Astrocyte (in vitro differentiated cells and primary cell): ENCODE data around the gene NFKB1. TPM values are rescaled to one million over a fixed set of nuclear protein-coding genes. Genes with fewer than 3 reads are reported as not detected.

Source experiments
- DNase-seq: peaks from one replicate; pipeline ENCODE4 v3.0.0-alpha.2; 2010; ENCODE audit warnings: low read depth
- FAIRE-seq: peaks from 2 replicates; lab custom pipeline; 2011; peaks lifted over from hg19 to GRCh38; lab: Jason Lieb, UNC
- H2AFZ ChIP-seq: 2 replicates; pipeline ENCODE4 v1.6.0; 2012; ENCODE audit warnings: low read depth, low read length, inconsistent platforms
- H3K27ac ChIP-seq: 2 replicates; pipeline ENCODE4 v1.5.1; 2011; ENCODE audit warnings: low read depth, low read length, inconsistent platforms
- H3K27me3 ChIP-seq: 2 replicates; pipeline ENCODE4 v1.6.0; 2011; ENCODE audit warnings: low read length, inconsistent platforms; ENCODE audit not compliant: insufficient read depth
- H3K36me3 ChIP-seq: 2 replicates; pipeline ENCODE4 v1.5.1; 2011; ENCODE audit warnings: low read length, inconsistent platforms; ENCODE audit not compliant: insufficient read depth
- H3K4me1 ChIP-seq: 2 replicates; pipeline ENCODE4 v1.5.1; 2011; ENCODE audit warnings: low read length, inconsistent platforms; ENCODE audit not compliant: insufficient read depth
- H3K4me2 ChIP-seq: 2 replicates; pipeline ENCODE4 v1.6.0; 2012; ENCODE audit warnings: low read length, inconsistent platforms
- H3K4me3 ChIP-seq: 2 replicates; pipeline ENCODE4 v1.5.1; 2011; ENCODE audit warnings: low read depth, mild to moderate bottlenecking, low read length, inconsistent platforms; ENCODE audit not compliant: insufficient read depth
- H3K79me2 ChIP-seq: 2 replicates; pipeline ENCODE4 v1.6.0; 2012; ENCODE audit warnings: mild to moderate bottlenecking, low read length, inconsistent platforms; ENCODE audit not compliant: insufficient read depth
- H3K9ac ChIP-seq: 2 replicates; pipeline ENCODE4 v1.6.0; 2012; ENCODE audit warnings: mild to moderate bottlenecking, low read length, inconsistent platforms
- H3K9me3 ChIP-seq: 2 replicates; pipeline ENCODE4 v1.5.1; 2012; ENCODE audit warnings: low read depth, mild to moderate bottlenecking, low read length, inconsistent platforms; ENCODE audit not compliant: insufficient read depth
- H4K20me1 ChIP-seq: 2 replicates; pipeline ENCODE4 v1.6.0; 2012; ENCODE audit warnings: low read length, inconsistent platforms; ENCODE audit not compliant: insufficient read depth
- H3K27ac Mint-ChIP-seq: one replicate; pipeline ENCODE4 v1.8.0; 2021; ENCODE audit warnings: mild to moderate bottlenecking, mixed read lengths; ENCODE audit not compliant: unreplicated experiment
- H3K27me3 Mint-ChIP-seq: one replicate; pipeline ENCODE4 v1.8.0; 2021; ENCODE audit warnings: low read depth, mixed read lengths; ENCODE audit not compliant: unreplicated experiment
- H3K36me3 Mint-ChIP-seq: one replicate; pipeline ENCODE4 v1.8.0; 2021; ENCODE audit warnings: low read depth, mixed read lengths; ENCODE audit not compliant: unreplicated experiment
- H3K4me1 Mint-ChIP-seq: one replicate; pipeline ENCODE4 v1.8.0; 2021; ENCODE audit warnings: low read depth, mixed read lengths; ENCODE audit not compliant: unreplicated experiment
- H3K4me3 Mint-ChIP-seq: one replicate; pipeline ENCODE4 v1.8.0; 2021; ENCODE audit warnings: mild to moderate bottlenecking, moderate library complexity, mixed read lengths; ENCODE audit not compliant: unreplicated experiment
- H3K9me3 Mint-ChIP-seq: one replicate; pipeline ENCODE4 v1.8.0; 2021; ENCODE audit warnings: mild to moderate bottlenecking, mixed read lengths; ENCODE audit not compliant: unreplicated experiment
- EZH2 ChIP-seq: IDR thresholded peaks from 2 replicates; pipeline ENCODE4 v1.6.1; 2012; ENCODE audit warnings: mild to moderate bottlenecking, low read length, inconsistent platforms; ENCODE audit not compliant: insufficient read depth
- total RNA-seq: library from RNA; stranded (reverse); gene quantifications from 2 replicates; pipeline ENCODE4 v1.2.1, GENCODE V29; 2021
- TF ChIP-seq, protein P1 (sequence below): IDR thresholded peaks from 2 replicates; pipeline ENCODE4 v1.5.1; 2011; ENCODE audit warnings: low read depth, mild to moderate bottlenecking, inconsistent platforms, low read length, moderate library complexity; ENCODE audit not compliant: insufficient read depth

Gene NFKB1
- total RNA-seq, 1 donor from 2014 or later = 19.9 TPM

DNA sequence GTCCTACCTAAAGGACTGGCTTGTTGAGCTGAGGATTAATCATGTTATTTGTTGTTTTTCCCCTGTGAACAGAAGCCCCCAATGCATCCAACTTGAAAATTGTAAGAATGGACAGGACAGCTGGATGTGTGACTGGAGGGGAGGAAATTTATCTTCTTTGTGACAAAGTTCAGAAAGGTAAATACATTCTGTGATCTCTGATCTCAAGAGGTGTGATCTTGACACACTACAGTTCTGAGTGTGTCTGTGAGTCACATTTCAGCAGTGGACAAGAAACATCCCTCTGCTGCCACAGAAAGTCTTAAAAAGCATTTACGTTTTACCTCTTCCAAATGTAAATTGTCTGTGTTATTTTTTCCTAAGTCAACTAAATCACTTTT, 79.3 kb downstream of the NFKB1 start:
- Histone ChIP-seq H3K27ac (no peak overlapping the region), H4K20me1 (peaks cover 8% of the 10 kb centered on the region), H3K9ac (no peak overlapping the region), H3K4me2 (no peak overlapping the region), H3K9me3 (no peaks in the 10 kb centered on the region), H3K79me2 (no peaks in the 10 kb centered on the region), H3K27me3 (no peaks in the 10 kb centered on the region), H3K4me1 (peaks cover 2% of the 10 kb centered on the region), H3K36me3 (peaks cover 30% of the 10 kb centered on the region), H2AFZ (no peak overlapping the region), H3K4me3 (no peak overlapping the region)
- no peak overlapping the region for H3K4me3 Mint-ChIP-seq
- H3K27ac Mint-ChIP-seq = no peak overlapping the region
- no peaks in the 10 kb centered on the region for H3K27me3 Mint-ChIP-seq
- H3K4me1 Mint-ChIP-seq = peaks cover 10% of the 10 kb centered on the region
- H3K9me3 Mint-ChIP-seq = peaks cover 4% of the 10 kb centered on the region
- TF ChIP-seq EZH2 = no peak
- TF ChIP-seq, protein P1, sequence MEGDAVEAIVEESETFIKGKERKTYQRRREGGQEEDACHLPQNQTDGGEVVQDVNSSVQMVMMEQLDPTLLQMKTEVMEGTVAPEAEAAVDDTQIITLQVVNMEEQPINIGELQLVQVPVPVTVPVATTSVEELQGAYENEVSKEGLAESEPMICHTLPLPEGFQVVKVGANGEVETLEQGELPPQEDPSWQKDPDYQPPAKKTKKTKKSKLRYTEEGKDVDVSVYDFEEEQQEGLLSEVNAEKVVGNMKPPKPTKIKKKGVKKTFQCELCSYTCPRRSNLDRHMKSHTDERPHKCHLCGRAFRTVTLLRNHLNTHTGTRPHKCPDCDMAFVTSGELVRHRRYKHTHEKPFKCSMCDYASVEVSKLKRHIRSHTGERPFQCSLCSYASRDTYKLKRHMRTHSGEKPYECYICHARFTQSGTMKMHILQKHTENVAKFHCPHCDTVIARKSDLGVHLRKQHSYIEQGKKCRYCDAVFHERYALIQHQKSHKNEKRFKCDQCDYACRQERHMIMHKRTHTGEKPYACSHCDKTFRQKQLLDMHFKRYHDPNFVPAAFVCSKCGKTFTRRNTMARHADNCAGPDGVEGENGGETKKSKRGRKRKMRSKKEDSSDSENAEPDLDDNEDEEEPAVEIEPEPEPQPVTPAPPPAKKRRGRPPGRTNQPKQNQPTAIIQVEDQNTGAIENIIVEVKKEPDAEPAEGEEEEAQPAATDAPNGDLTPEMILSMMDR = no peak
- H3K36me3 Mint-ChIP-seq = peaks cover 17% of the 10 kb centered on the region
- DNase-seq = no peak
- no peak for FAIRE-seq

DNA sequence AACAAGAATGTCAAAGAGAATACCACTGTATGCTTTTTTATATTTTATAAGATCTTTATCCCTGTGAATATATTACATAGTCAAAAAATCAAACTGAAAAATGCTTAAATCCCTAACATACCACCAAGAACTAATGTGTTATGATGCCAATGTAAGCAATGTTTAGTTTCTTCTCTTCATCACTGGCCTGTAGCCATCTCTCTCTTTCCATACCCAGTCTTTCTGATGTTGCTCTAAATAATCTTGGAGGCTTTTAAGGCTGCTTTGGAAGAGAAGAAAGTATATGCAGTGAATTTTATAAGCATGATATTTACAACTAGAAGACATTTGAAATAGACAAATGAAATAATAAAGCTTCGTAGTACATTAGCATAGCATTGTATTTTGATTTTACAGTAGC, 82.9 kb downstream of the NFKB1 start:
- Histone ChIP-seq H3K4me2 (no peak overlapping the region), H3K4me1 (no peaks in the 10 kb centered on the region), H3K36me3 (peaks cover 31% of the 10 kb centered on the region), H3K27me3 (no peaks in the 10 kb centered on the region), H3K4me3 (no peak overlapping the region), H2AFZ (no peak overlapping the region), H3K9me3 (no peaks in the 10 kb centered on the region), H3K27ac (no peak overlapping the region), H3K79me2 (no peaks in the 10 kb centered on the region), H3K9ac (no peak overlapping the region), H4K20me1 (no peaks in the 10 kb centered on the region)
- H3K9me3 Mint-ChIP-seq = no peaks in the 10 kb centered on the region
- no peak overlapping the region for H3K27ac Mint-ChIP-seq
- TF ChIP-seq, protein P1 = no peak
- TF ChIP-seq EZH2 = no peak
- no peaks in the 10 kb centered on the region for H3K4me1 Mint-ChIP-seq
- H3K27me3 Mint-ChIP-seq = no peaks in the 10 kb centered on the region
- H3K4me3 Mint-ChIP-seq = no peak overlapping the region
- FAIRE-seq = no peak
- no peak for DNase-seq
- H3K36me3 Mint-ChIP-seq = peaks cover 15% of the 10 kb centered on the region

DNA sequence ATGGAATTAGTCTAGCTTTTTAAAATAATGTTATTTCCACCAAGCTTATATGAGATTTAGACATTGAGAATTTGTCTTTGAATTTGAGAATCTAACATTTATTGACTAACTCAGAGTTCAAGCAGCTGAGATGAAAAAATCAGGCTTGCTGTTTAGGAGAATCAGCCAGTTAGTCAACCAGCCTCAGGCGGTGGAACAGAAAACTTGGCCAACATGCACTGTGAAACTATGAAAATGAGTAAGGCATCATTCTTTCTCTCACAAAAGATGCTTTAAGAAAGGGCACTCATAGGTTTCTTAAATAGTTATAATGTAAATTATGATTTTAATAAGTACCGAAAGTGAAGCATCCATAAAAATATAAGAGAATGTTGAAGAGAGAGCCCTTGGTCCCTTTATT, 84.2 kb downstream of the NFKB1 start:
- Histone ChIP-seq H3K9me3 (no peaks in the 10 kb centered on the region), H4K20me1 (no peaks in the 10 kb centered on the region), H3K9ac (no peak overlapping the region), H3K4me2 (no peak overlapping the region), H3K27me3 (no peaks in the 10 kb centered on the region), H3K4me3 (no peak overlapping the region), H3K36me3 (peaks cover 26% of the 10 kb centered on the region), H3K79me2 (no peaks in the 10 kb centered on the region), H2AFZ (no peak overlapping the region), H3K4me1 (no peaks in the 10 kb centered on the region), H3K27ac (no peak overlapping the region)
- FAIRE-seq (no peak), DNase-seq (no peak)
- H3K9me3 Mint-ChIP-seq = no peaks in the 10 kb centered on the region
- TF ChIP-seq, protein P1 = no peak
- TF ChIP-seq EZH2 = no peak
- no peak overlapping the region for H3K27ac Mint-ChIP-seq
- peaks cover 21% of the 10 kb centered on the region for H3K36me3 Mint-ChIP-seq
- no peaks in the 10 kb centered on the region for H3K27me3 Mint-ChIP-seq
- no peak overlapping the region for H3K4me3 Mint-ChIP-seq
- H3K4me1 Mint-ChIP-seq = no peaks in the 10 kb centered on the region
